Measurements from ENCODE around the gene SCAPER.

- TF ChIP-seq POLR2A (IDR thresholded peaks at IDR 0.05; ENCODE audit: low read length) (no peak), GATA1 (IDR thresholded peaks at IDR 0.05; ENCODE audit: low read depth, low read length) (no peak)
Measured at GRCh38 chr15:76366714-76367113, 538.4 kb downstream of the SCAPER start.
